Measurements from ENCODE around the gene COG8.

The COG8 gene

DNA sequence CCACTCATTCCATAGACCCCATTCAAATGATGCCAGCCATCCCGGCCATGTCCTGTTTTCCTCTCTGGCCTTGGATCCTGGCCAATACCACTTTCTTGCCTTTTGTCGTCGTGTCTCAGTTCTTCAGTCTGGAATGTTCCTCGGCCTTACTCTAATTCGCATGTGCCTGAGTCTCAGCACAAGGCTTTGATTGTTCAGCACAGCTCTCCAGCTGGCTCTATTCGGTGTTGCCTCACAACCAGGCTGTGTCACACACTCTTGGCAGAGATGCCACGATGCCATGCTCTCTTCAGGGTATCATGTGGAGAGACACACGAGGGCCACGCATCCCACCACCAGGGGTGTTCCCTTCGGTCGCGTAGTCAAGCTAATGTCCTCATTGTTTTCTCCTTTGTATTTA is 30.0 kb downstream of the COG8 start:
- Histone ChIP-seq H3K36me3 (ENCODE audit: low read length) (no peaks in the 10 kb centered on the region), H2AFZ (ENCODE audit: low read depth, low read length, severe bottlenecking) (no peak overlapping the region), H4K20me1 (ENCODE audit: low read depth, low read length) (no peaks in the 10 kb centered on the region; the same call in 1 of the 2 replicates), H3K79me2 (ENCODE audit: insufficient read depth, low read length) (peaks cover 26% of the 10 kb centered on the region), H3F3A (ENCODE audit: insufficient read depth) (peaks cover 19% of the 10 kb centered on the region), H3K27me3 (ENCODE audit: low read length) (no peaks in the 10 kb centered on the region), H3K4me3 (ENCODE audit: insufficient read depth, low read length, poor library complexity, severe bottlenecking) (no peak overlapping the region), H3K27ac (ENCODE audit: low read depth, low read length) (no peak overlapping the region), H3K9ac (ENCODE audit: low read length) (no peak overlapping the region), H3K9me3 (ENCODE audit: insufficient read depth, low read length) (no peaks in the 10 kb centered on the region), H3K4me2 (ENCODE audit: low read depth, low read length, poor library complexity, severe bottlenecking) (no peak overlapping the region), H3K9me2 (replicated peaks; ENCODE audit: insufficient read depth, low read length) (no peaks in the 10 kb centered on the region)
- TF ChIP-seq, protein P1, sequence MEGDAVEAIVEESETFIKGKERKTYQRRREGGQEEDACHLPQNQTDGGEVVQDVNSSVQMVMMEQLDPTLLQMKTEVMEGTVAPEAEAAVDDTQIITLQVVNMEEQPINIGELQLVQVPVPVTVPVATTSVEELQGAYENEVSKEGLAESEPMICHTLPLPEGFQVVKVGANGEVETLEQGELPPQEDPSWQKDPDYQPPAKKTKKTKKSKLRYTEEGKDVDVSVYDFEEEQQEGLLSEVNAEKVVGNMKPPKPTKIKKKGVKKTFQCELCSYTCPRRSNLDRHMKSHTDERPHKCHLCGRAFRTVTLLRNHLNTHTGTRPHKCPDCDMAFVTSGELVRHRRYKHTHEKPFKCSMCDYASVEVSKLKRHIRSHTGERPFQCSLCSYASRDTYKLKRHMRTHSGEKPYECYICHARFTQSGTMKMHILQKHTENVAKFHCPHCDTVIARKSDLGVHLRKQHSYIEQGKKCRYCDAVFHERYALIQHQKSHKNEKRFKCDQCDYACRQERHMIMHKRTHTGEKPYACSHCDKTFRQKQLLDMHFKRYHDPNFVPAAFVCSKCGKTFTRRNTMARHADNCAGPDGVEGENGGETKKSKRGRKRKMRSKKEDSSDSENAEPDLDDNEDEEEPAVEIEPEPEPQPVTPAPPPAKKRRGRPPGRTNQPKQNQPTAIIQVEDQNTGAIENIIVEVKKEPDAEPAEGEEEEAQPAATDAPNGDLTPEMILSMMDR (IDR thresholded peaks at IDR 0.05; ENCODE audit: insufficient read depth, low read length, poor library complexity, severe bottlenecking), result no peak
- TF ChIP-seq EZH2phosphoT487 (conservative IDR thresholded peaks at IDR 0.05; ENCODE audit: low read length), result no peak

DNA sequence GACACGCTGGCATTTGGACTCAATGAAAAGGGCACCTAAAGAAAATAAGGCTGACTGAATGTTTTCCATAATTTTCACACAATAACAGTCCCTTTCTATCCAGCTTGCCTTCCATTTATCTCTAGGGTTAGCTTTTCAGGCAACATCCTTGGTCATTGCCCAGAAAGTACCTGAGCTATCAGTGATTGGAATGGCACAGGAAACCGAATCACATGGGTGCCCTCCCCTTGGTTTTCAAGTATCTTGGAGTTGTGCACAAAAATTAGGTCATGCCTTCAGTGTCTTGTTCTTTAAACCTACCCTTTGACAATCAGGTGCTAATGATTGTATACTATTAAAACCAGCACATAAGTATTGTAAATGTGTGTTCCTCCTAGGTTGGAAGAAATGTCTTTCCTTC is 31.5 kb downstream of the COG8 start:
- Histone ChIP-seq H3F3A (ENCODE audit: insufficient read depth) (peaks cover 19% of the 10 kb centered on the region), H3K4me3 (ENCODE audit: insufficient read depth, low read length, poor library complexity, severe bottlenecking) (no peak overlapping the region), H3K4me2 (ENCODE audit: low read depth, low read length, poor library complexity, severe bottlenecking) (no peak overlapping the region), H3K27ac (ENCODE audit: low read depth, low read length) (no peak overlapping the region), H3K79me2 (ENCODE audit: insufficient read depth, low read length) (peaks cover 11% of the 10 kb centered on the region), H3K9ac (ENCODE audit: low read length) (no peak overlapping the region), H2AFZ (ENCODE audit: low read depth, low read length, severe bottlenecking) (no peak overlapping the region), H3K9me2 (replicated peaks; ENCODE audit: insufficient read depth, low read length) (no peaks in the 10 kb centered on the region), H4K20me1 (ENCODE audit: low read depth, low read length) (no peaks in the 10 kb centered on the region; the same call in 1 of the 2 replicates), H3K36me3 (ENCODE audit: low read length) (no peaks in the 10 kb centered on the region), H3K9me3 (ENCODE audit: insufficient read depth, low read length) (no peaks in the 10 kb centered on the region), H3K27me3 (ENCODE audit: low read length) (no peaks in the 10 kb centered on the region)
- TF ChIP-seq, protein P1 (IDR thresholded peaks at IDR 0.05; ENCODE audit: insufficient read depth, low read length, poor library complexity, severe bottlenecking), result no peak
- no peak for TF ChIP-seq EZH2phosphoT487 (conservative IDR thresholded peaks at IDR 0.05; ENCODE audit: low read length)

DNA sequence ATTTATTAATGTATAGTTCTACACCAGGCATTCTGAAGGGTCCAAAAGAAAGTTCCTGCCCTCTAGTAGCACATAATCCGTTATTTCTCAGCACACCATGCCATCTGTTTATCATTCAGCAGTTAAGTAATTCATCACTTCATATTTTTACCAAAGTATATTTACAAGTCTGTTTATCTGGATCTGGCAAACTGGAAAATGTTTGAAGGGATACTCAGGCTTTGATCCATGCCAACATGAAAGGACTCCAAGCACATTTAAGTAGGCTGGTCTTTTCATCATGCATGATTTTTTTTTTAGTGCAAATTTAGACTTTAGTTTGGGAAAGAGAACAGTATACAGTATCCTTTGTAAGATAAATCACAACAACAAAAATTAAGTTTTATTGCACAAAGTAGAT is 32.3 kb downstream of the COG8 start:
- Histone ChIP-seq H3K79me2 (ENCODE audit: insufficient read depth, low read length) (peaks cover 5% of the 10 kb centered on the region), H3K9me3 (ENCODE audit: insufficient read depth, low read length) (no peaks in the 10 kb centered on the region), H3K4me2 (ENCODE audit: low read depth, low read length, poor library complexity, severe bottlenecking) (no peak overlapping the region), H3K36me3 (ENCODE audit: low read length) (no peaks in the 10 kb centered on the region), H2AFZ (ENCODE audit: low read depth, low read length, severe bottlenecking) (no peak overlapping the region), H3K4me3 (ENCODE audit: insufficient read depth, low read length, poor library complexity, severe bottlenecking) (no peak overlapping the region), H3F3A (ENCODE audit: insufficient read depth) (peaks cover 19% of the 10 kb centered on the region), H3K9me2 (replicated peaks; ENCODE audit: insufficient read depth, low read length) (no peaks in the 10 kb centered on the region), H3K27me3 (ENCODE audit: low read length) (no peaks in the 10 kb centered on the region), H4K20me1 (ENCODE audit: low read depth, low read length) (no peaks in the 10 kb centered on the region), H3K9ac (ENCODE audit: low read length) (no peak overlapping the region), H3K27ac (ENCODE audit: low read depth, low read length) (no peak overlapping the region)
- TF ChIP-seq, protein P1 (IDR thresholded peaks at IDR 0.05; ENCODE audit: insufficient read depth, low read length, poor library complexity, severe bottlenecking), result no peak
- TF ChIP-seq EZH2phosphoT487 (conservative IDR thresholded peaks at IDR 0.05; ENCODE audit: low read length), result no peak

Measured in SU-DHL-6 (cell line).